Fibroblast of the aortic adventitia (primary cell): ENCODE results near the gene MAPK8IP3. TPM values are rescaled to one million over a fixed set of nuclear protein-coding genes. Genes with fewer than 3 reads are reported as not detected.

Experiments used
- DNase-seq: peaks from one replicate; pipeline ENCODE4 v3.0.0-alpha.2; 2010; ENCODE audit warnings: low read depth
- H3K4me3 ChIP-seq: 2 replicates; pipeline ENCODE4 v1.5.1; 2011; ENCODE audit warnings: low read depth, mild to moderate bottlenecking, control low read depth, low read length, moderate library complexity
- total RNA-seq: library from RNA; depleted of rRNA; stranded (reverse); fragments of >200 nt; gene quantifications from 2 replicates; pipeline ENCODE4 v1.2.3, GENCODE V29; 2012; ENCODE audit warnings: low replicate concordance
- TF ChIP-seq, protein P1 (sequence below): IDR thresholded peaks from 2 replicates; pipeline ENCODE4 v1.5.1; 2011; ENCODE audit warnings: mild to moderate bottlenecking, low read length, control low read depth, inconsistent platforms; ENCODE audit not compliant: insufficient read depth

MAPK8IP3 gene
- total RNA-seq, 1 donor: 27.3 TPM

DNA sequence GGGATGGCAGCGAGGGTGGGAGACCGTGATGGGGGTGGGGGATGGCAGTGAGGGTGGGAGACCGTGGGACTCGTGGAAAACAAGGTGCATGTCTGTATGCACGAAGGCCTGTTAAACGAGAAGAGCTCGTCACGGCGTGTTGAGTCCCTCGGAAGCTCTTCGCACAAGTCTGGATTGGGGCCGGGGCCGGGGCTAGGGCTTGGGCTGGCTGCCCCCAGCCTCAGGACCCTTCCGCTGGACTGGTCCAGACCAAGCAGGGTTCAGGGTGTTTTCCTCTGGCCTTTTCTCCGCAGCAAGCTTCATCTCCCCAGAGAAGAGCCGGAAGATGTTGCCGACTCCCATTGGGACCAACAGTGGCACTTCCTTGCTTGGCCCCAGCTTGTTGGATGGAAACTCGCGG lies 35.6 kb upstream of the MAPK8IP3 start:
- TF ChIP-seq, protein P1, sequence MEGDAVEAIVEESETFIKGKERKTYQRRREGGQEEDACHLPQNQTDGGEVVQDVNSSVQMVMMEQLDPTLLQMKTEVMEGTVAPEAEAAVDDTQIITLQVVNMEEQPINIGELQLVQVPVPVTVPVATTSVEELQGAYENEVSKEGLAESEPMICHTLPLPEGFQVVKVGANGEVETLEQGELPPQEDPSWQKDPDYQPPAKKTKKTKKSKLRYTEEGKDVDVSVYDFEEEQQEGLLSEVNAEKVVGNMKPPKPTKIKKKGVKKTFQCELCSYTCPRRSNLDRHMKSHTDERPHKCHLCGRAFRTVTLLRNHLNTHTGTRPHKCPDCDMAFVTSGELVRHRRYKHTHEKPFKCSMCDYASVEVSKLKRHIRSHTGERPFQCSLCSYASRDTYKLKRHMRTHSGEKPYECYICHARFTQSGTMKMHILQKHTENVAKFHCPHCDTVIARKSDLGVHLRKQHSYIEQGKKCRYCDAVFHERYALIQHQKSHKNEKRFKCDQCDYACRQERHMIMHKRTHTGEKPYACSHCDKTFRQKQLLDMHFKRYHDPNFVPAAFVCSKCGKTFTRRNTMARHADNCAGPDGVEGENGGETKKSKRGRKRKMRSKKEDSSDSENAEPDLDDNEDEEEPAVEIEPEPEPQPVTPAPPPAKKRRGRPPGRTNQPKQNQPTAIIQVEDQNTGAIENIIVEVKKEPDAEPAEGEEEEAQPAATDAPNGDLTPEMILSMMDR: no peak
- DNase-seq: no peak
- no peak overlapping the region for H3K4me3 ChIP-seq

DNA sequence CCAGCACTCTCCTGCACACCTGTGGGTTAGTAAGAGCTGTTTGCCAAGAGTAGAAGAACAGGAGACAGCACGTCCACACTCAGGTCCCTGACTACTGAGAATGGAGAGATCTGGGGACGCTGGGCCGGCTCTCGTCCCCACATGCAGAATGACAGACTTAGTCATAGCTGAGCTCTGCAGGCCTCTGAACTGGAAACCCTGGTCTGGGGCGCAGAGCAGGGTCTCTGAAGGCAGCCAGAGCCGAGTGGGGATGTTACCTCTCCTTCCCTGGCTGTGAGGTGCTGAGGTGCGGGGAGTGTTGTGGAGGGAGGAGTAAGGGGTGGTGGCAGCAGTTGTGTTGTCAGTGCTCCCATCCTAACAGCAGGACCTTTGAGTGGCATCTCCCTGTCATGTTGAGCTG lies 35.1 kb upstream of the MAPK8IP3 start:
- no peak overlapping the region for H3K4me3 ChIP-seq
- DNase-seq: no peak
- TF ChIP-seq, protein P1: no peak

DNA sequence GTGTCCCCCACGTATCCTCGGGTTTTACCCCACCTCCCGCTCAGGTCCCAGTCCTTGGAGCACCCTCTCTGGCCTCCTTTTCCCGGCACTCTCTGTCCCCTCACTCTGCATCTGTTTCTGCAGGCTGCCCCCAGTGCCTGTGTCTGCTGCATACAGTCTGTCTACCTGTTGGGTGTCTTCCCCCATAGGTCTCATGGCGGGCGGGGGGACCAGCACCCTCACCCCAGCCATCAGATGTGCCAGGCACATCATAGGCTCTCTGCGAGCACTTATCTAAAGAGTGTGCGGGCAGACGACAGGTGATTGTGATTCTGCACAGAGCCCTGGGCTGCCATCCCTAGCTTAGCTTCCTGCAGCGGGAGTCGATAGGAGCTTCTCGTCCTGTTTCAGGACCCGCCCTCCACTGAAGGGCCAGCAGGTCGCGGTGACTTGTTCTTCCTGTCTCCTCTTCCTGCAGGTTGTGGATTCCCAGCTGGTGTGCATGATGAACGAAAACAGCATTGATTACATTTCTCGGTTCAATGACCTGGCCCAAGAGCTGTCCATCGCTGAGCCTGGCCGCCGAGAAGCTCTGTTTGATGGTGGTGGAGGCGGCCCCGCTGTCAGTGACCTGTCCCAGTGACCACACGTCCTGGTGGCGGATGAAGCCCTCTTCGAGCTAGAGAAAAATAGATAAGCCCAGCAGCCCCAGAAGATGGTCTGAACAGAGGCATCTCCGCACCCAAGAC lies 32.4 kb upstream of the MAPK8IP3 start:
- DNase-seq: no peak
- H3K4me3 ChIP-seq: no peak overlapping the region
- TF ChIP-seq, protein P1: no peak

DNA sequence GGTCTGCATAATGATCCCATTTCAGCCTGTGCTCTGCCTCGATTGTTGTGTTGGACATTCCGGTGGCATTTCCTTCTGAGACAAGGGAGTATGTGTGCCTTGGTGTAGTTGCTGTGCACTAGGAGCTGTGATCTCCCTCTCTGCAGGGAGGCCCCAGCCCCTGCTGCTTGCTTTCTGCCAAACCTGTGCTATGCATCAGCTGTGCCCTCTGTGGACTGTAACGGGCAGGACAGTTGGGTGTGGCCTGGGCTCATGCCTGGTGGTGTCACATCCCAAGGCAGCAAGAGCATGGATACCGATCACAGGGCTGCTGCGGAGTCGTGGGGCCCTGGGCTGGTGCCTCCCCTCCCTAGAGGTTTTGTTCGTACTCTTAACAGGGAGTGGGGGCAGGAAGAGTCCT lies 31.7 kb upstream of the MAPK8IP3 start:
- TF ChIP-seq, protein P1: no peak
- no peak for DNase-seq
- no peak overlapping the region for H3K4me3 ChIP-seq

DNA sequence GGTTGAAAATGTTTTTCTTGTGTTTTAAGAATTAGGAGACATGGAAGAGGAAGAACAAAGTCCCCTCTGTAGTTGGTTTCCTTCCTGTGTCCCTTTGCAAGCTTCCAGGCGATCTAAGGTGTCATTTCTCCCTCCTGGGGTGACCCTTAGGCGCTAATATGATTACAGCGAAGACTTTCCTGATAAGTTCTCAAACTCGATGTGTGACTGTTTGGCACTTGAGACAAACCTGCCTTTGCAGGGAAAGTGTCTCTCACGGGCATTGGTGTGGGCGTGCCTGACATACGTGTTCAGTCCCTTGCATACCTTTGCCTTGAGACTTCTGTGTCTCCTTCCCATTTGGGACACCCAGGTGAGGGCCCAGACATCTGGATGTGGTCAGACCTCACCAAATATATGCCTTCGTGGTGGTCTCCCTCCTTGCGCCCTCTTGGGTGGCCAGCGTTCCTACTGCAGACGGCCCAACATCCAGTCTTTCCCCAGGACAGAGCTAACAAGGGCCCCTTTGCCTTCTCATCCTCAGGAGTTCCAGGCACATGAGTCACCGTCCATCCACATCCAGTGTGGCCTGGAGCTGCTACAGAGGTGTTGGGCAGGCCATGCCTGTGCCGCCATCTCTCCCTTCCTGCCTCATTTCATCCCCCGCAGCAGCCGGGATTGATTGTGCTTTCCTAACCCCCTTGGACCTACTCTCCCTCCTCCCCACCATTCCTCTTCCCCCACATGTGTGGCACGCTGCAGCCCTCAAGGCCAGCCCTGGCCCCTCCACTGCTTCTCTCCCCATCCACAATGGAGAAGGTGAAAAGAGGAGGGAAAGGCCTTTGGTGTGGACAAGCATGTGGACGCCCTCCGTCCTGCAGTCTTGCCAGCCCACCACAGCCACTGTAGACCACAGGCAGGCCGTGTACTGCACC lies 31.0 kb upstream of the MAPK8IP3 start:
- TF ChIP-seq, protein P1: no peak
- no peak overlapping the region for H3K4me3 ChIP-seq
- DNase-seq: no peak

DNA sequence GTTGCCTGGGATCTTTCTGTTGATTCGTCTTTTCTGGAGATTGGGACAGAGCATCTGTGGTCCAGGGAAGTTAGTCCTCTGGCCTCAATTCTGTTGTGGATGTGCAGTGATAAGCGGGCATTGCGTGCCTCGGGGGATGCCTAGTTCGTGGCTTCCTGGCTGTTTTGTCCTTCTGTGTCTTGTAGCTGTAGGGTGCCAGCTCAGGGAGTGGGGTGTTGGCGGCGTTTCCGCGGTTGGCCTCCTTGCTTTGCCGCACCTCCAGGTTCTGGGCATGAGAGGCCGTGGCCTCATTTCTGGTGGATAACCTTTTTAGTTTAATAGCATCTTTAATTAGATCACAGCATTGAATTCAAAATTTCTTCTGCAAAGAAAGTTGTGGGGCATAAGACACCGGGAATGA lies 29.3 kb upstream of the MAPK8IP3 start:
- TF ChIP-seq, protein P1: no peak
- no peak overlapping the region for H3K4me3 ChIP-seq
- DNase-seq: no peak
